Brain microvascular endothelial cell (primary cell): ENCODE data around the gene GAB1.

Experiments used
- DNase-seq: peaks from one replicate; pipeline ENCODE4 v3.0.0-alpha.2; 2020
- H3K27ac ChIP-seq: fragments of 250-450 bp; sonication (Bioruptor Pico); 2 replicates; pipeline ENCODE4 v1.5.1; 2020; ENCODE audit warnings: mild to moderate bottlenecking, moderate library complexity
- H3K27me3 ChIP-seq: fragments of 250-450 bp; sonication (Bioruptor Pico); replicated peaks from 2 replicates; pipeline ENCODE4 v1.5.1; 2020; ENCODE audit warnings: mild to moderate bottlenecking
- H3K36me3 ChIP-seq: fragments of 250-450 bp; sonication (Bioruptor Pico); replicated peaks from 2 replicates; pipeline ENCODE4 v1.5.1; 2020; ENCODE audit warnings: mild to moderate bottlenecking
- H3K4me3 ChIP-seq: 2 replicates; pipeline ENCODE4 v1.5.1; 2011; ENCODE audit warnings: low read depth, mild to moderate bottlenecking, control low read depth, low read length, moderate library complexity
- CTCF ChIP-seq: IDR thresholded peaks from 2 replicates; pipeline ENCODE4 v1.5.1; 2011; ENCODE audit warnings: low read depth, mild to moderate bottlenecking, moderate library complexity, low read length, control low read depth, inconsistent platforms; ENCODE audit errors: missing control alignments
- in situ Hi-C: cut with HindIII; loops from 2 replicates; pipeline ENCODE4 v1.10.0; 2017; ENCODE audit warnings: low sequenced_read_pairs, low pct_ligation_motif_present

Gene GAB1

DNA sequence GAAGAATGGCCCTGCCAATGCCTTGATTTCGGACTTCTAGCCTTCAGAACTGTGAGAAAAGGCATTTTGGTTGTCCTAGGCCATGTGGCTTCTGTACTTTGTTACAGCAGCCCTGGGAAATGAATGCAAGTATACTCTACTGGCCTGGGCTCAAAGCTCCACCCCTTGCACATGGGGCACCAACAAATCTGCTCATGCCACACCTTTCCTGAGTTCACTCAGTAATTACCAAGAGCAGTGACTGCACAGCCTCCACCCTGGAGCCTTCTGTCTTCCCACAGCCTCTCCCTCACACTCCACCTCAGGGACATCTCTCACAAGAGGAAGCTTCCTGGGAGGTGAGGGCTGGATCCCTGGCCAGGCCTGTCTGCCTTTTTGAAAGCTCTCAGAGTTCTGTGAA, 29.1 kb upstream of the GAB1 start:
- TF ChIP-seq CTCF, result no peak
- Histone ChIP-seq H3K27me3 (no peaks in the 10 kb centered on the region), H3K4me3 (no peak overlapping the region), H3K36me3 (no peaks in the 10 kb centered on the region), H3K27ac (no peak overlapping the region)
- in situ Hi-C loops, result no loop called here
- DNase-seq, result no peak

DNA sequence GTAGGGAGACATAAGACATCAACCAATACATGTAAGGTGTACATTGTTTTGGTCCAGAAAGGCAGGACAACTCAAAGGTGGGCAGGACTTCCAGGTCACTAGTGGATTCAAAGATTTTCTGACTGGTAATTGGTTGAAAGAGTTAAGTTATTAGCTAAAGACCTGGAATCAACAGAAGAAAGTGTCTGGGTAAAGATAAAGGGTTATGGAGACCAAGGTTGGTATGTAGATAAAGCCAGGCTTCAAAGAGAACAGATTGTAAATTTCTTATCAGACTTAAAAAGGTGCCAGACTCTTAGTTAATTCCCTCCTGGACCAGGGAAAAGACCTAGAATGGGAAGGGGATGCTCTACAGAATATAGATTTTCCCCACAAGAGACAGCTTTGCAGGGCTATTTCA, 28.3 kb upstream of the GAB1 start:
- no peak overlapping the region for H3K4me3 ChIP-seq
- no peaks in the 10 kb centered on the region for H3K27me3 ChIP-seq
- in situ Hi-C loops, result no loop called here
- no peak for DNase-seq
- H3K36me3 ChIP-seq, result no peaks in the 10 kb centered on the region
- no peak overlapping the region for H3K27ac ChIP-seq
- no peak for TF ChIP-seq CTCF

DNA sequence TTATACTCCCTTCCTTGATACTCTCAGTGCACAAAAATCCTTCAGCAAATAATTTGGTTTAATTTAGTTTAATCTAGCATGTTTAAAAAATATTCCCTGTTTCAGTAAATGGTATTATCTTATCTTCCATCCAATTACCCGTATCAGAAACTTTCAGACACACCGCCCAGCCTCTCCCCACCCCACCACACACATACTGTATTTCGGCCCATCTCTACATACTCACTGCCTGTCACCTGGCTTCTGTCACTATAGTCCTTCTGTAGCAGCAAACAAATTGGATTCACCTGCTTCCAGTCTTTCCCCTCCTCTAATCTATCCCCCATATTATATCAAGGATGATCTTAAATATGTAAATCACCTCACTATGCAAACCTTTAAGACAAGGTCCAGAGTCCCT, 24.8 kb upstream of the GAB1 start:
- TF ChIP-seq CTCF, result no peak
- DNase-seq, result no peak
- in situ Hi-C loops, result no loop called here
- Histone ChIP-seq H3K27me3 (no peaks in the 10 kb centered on the region), H3K36me3 (no peaks in the 10 kb centered on the region), H3K27ac (no peak overlapping the region), H3K4me3 (no peak overlapping the region)

- no peak for DNase-seq
- H3K27me3 ChIP-seq, result no peaks in the 10 kb centered on the region
- H3K27ac ChIP-seq, result no peak overlapping the region
- in situ Hi-C loops, result no loop called here
- no peak for TF ChIP-seq CTCF
- H3K4me3 ChIP-seq, result no peak overlapping the region
- no peaks in the 10 kb centered on the region for H3K36me3 ChIP-seq
Observed at GRCh38 chr4:143313521-143313920, 23.2 kb upstream of the GAB1 start.

DNA sequence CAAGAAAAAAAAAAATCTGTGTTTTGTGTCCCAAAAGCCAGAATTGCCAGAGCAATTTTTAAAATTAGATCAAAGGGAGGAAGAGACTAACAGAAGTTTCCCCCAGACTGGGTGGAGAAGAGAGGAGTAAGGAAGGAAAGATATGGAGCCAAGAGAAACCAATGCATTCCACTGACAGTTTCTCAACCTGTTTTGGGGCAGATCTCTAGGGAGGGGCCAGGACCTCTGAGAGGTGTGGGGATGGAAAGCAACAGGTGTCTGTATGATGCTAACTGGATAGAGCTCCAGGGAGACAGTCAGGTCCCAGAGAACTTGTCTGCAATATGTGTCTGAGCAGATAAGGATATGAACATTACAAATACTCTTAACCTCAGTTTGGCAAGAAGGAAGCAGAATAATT, 22.7 kb upstream of the GAB1 start:
- Histone ChIP-seq H3K27me3 (no peaks in the 10 kb centered on the region), H3K4me3 (no peak overlapping the region), H3K27ac (no peak overlapping the region), H3K36me3 (no peaks in the 10 kb centered on the region)
- no peak for DNase-seq
- no peak for TF ChIP-seq CTCF
- in situ Hi-C loops, result no loop called here

GRCh38 chr4:143320113-143320512, 16.6 kb upstream of the GAB1 start:
- no peaks in the 10 kb centered on the region for H3K27me3 ChIP-seq
- in situ Hi-C loops, result no loop called here
- H3K4me3 ChIP-seq, result no peak overlapping the region
- no peak for DNase-seq
- no peaks in the 10 kb centered on the region for H3K36me3 ChIP-seq
- H3K27ac ChIP-seq, result no peak overlapping the region
- TF ChIP-seq CTCF, result no peak
